NCI-H460 (cell line): Measurements from ENCODE around the gene IL15. TPM values are rescaled to one million over a fixed set of nuclear protein-coding genes. Genes with fewer than 3 reads are reported as not detected.
"Not testable (repeated sequence)": the region's sequence is repeated elsewhere in the genome, so short reads cannot be mapped to it uniquely, and the experiment has no call there.

Experiments used
- DNase-seq: peaks from one replicate; pipeline ENCODE4 v3.0.0-alpha.2; 2016; ENCODE audit warnings: low read depth; ENCODE audit errors: extremely low read depth
- polyA plus RNA-seq: library from polyadenylated mRNA; depleted of rRNA; stranded (reverse); fragments of >200 nt; gene quantifications from 2 replicates; pipeline ENCODE4 v1.2.3, GENCODE V29; 2014; cell fraction: nucleus; rRNA removed
- total RNA-seq: library from RNA; depleted of rRNA; stranded (reverse); fragments of >200 nt; shearing (Covaris generic); gene quantifications from 2 replicates; pipeline ENCODE4 v1.2.3, GENCODE V29; 2014; rRNA removed

Gene IL15, protein sequence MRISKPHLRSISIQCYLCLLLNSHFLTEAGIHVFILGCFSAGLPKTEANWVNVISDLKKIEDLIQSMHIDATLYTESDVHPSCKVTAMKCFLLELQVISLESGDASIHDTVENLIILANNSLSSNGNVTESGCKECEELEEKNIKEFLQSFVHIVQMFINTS
- total RNA-seq: 4.6 and 5.9 TPM in 2 replicates
- 6.2 and 9.8 TPM in 2 replicates for polyA plus RNA-seq

DNA sequence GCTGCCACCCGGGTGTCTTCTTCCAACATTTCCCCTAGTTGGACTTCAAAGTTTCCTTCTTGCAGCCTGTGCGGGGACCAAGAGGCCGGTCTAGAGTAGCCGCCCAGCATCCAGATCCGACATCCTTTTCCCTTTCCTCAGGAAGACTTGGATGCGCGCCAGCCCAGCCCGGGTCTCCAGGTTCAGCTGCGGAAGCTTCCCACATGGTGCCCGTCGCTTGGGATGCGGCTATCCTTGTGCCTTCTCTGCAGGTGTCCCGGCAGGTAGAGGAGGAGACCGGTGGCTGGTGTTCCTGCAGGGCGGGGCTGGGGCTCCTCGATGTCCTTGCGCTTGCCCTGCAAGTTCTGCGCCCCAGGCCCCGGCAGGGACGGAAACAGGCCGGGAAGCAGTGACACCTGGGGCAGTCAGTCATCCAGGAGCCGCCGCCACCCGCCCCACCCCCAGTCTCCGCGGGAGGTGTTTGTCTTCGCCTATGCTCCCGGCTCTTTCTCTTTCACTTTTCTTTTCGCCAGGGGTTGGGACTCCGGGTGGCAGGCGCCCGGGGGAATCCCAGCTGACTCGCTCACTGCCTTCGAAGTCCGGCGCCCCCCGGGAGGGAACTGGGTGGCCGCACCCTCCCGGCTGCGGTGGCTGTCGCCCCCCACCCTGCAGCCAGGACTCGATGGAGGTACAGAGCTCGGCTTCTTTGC lies at the start of gene IL15:
TSS of gene IL15 (plus strand) at position 502 of the 689 bp plus-strand sequence. CDS start 82,882 bp downstream, outside the sequence.
- peak; percentile 14 for DNase-seq

DNA sequence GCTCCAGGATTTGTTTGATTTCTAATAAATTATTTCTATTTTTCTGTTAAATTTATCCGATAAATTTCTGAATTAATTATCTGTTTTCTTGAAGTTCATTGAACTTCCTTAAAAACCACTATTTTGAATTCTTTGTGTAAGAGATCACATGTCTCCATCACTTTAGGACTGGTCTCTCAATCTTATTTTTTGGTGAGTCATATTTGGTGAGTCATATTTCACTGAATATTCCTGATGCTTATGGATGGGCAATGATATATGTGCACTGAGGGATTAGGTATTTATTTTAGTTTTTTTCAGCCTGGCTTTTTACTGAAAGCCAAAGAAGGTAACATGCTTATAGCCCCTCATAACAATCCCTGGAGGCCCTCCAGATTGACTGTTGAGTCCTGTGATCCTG lies 48.5 kb upstream of the IL15 start:
- no peak for DNase-seq

DNA sequence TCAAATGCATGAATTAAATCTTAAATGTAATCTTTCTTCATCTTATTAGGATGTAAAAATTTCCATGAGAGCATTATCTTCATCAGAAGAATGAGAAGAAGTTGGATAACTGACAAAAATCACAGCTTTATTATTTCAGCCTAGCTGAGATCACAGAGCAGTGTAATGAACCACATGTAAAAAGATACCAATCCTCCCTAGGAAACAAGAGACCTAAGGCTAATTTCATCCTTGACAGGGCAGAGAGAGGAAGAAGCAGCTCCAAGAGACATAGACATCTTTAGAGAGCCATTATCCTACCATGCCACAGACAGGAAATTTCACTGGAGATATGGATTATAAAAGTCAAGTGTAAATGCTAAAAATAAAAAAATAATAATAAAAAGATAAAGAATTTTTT lies 40.9 kb upstream of the IL15 start:
- no peak for DNase-seq

DNA sequence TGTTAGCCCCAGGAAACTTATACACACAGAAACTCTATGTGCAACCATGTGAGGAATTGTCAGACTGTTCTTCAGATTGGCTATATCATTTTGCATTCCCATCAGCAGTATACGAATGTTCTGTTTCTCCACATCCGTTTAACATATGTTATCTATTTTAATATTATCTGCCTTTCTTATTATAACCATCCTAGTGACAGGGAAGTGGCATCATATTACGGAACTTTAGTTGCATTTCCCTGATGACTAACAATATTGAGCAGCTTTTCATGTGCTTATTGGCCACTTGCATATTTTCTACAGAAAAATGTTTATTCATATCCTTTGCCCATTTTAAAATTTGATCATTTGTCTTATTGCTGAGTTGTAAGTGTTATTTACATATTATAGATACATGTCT lies 36.5 kb upstream of the IL15 start:
- no peak for DNase-seq

DNA sequence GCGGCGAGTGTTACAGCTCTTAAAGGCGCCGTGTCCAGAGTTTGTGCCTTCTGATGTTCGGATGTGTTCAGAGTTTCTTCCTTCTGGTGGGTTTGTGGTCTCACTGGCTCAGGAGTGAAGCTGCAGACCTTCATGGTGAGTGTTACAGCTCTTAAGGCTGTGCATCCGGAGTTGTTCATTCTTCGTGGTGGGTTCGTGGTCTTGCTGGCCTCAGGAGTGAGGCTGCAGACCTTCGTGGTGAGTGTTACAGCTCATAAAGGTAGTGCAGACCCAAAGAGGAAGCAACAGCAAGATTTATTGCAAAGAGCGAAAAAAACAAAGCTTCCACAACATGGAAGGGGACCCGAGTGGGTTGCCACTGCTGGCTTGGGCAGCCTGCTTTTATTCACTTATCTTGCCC lies 31.7 kb upstream of the IL15 start:
- DNase-seq: not testable (repeated sequence)

DNA sequence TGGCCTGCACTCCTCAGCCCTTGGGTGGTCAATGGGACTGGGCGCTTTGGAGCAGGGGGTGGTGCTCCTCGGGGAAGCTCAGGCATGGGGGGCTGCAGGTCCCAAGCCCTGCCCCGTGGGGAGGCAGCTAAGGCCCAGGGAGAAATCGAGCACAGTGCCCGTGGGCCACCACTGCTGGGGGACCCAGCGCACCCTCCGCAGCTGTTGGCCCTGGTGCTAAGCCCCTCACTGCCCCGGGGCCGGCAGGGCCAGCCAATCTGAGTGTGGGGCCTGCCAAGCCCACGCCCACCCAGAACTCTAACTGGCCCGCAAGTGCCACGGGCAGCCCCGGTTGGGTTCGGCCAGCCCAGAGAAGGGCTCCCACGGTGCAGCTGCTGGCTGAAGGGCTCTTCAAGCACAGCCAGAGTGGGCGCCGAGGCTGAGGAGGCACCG lies 30.9 kb upstream of the IL15 start:
- no peak for DNase-seq

DNA sequence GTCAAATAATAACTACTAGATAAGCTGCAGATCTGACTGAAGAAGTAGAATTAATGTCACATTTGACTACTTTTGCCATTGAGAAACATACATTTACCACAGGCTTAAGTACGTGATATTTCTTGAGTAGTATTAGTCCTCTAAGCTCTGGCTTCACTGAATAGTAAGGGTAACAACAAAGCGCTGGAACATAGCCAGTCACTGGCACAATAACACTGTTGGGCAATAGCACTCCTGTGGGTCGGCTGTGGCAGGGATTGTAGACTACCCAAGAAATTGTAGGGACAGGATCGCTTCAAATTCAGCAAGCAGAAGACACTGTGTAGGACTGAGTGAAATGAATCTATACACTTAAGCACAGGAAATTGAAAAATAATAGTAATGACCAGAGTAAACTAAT lies 27.1 kb upstream of the IL15 start:
- no peak for DNase-seq

DNA sequence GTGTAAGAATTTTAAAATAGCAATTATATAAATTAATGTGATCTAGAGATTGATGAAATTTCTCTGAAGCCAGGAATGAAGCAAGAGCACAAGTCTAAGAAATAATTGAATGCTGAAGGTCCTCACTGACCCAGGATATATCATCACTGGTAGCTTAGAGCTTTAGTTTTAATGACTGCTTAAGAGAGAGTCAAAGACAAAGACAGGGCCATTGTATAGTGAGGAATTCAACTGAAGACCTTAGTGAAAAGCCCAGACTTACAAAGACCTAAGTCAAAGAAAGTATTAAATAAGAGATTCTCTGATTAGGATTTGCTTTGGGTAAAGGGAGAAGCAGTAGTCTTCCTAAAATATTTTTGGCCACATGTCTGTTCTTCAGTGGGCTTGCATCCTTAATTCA lies 26.0 kb upstream of the IL15 start:
- DNase-seq: no peak

DNA sequence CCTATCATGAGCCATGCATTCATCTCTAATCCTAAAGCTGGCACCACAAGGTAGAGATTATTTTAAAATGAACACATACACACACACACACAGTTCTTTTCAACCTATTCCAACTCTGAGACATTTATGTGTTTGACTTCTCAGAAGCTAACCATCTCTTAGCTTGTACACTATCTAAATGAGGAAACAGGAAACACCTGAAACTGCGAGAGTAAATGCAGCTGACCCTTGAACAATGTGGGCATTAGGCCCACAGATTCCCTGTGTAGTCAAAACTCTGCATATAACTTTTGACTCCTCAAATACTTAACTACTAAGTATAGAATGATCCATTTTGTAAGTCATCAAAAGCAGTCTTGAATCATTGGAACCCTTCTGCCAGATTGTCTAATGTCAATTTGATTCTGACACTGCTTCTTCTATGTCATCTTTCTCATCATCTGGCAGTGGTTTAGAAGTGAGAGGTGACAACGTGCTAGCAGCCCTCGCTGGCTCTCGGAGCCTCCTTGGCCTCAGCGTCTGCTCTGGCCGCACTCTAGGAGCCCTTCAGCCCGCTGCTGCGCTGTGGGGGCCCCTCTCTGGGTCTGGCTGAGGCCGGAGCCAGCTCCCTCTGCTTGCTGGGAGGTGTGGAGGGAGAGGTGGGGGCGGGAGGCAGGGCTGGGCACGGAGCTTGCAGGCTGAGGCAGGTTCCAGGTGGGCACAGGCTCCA lies 21.4 kb upstream of the IL15 start:
- DNase-seq: no peak

DNA sequence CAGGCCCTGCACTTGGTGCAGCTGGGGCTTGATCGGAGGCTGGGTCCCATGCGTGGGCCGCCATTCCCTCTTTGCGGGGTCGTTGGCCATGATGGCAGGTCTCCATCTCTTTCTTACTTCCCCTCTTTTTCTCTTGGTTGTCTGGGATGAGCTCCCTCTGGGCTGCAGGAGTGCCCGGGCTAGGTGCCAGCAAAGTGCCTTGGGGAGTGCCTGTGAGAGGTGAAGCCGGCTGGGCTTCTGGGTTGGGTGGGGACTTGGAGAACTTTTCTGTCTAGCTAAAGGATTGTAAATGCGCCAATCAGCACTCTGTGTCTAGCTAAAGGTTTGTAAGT lies 20.8 kb upstream of the IL15 start:
- DNase-seq: not testable (repeated sequence)

DNA sequence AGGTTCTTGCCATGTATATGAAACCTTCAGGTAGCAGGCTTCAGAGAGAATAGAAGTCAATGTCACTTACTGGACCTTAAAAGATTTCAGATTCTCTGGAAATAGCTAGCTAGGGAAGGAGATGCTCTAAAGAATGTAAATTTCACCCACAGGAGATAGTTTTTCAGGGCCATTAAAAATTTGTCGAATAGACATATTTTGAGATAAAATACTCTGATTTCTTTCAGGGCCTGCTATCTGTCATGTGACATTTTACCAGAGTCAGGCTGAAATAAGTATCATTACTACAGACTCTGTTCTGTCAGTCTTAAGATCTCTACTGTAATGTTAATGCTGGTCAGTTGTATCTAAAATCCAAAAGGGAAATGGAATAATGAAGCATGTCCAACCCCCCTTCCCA lies 15.7 kb upstream of the IL15 start:
- DNase-seq: no peak

DNA sequence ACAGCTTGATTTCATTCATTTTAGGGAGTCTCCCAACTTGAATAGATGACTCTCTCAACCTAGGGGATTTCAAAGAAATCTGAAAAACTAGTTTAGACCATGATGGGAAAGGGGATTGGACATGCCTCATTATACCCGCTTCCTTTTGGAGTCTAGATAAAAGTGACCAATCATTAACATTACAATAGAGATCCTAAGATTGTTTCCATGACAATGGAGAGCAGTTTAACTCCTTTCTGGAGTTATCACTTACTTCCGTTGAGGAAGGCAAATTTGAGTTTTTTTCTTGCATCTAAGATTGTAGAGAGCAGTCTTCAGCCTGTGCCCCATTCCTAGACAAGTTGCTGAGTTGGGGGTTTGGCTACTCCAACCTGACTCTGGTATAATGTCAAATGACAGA lies 11.4 kb upstream of the IL15 start:
- DNase-seq: no peak

DNA sequence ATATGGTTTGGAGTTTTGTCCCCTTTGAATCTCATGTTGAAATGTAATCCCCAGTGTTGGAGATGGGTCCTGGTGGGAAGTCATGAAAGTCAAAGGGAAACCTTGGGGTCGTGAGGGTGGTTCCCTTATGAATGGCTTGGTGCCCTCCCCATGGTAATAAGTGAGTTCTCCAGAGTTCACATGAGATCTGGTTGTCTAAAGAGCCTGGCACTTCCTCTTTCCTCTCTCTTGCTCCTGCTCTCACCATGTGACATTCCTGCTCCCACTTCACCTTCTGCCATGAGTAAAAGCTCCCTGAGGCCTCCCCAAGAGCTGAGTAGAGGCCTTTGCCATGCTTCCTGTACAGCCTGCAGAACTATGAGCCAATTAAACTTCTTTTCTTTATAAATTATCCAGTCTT lies 5.5 kb upstream of the IL15 start:
- DNase-seq: no peak

DNA sequence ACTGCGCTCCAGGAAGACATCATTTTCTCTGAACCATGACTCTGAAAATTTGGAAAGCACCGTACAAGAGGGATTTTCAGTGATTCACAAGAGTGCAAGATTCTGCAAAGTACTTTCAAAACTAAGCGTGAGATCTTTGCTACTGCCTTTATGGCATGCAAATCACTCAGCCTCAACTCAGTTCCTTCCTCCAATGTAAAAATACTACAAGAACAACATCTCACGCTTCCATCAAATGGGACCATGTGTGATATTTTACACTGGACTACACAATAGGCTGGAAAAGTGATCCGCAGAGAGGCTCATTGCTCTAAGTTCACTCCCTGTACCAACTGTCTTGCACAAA lies 674 bp upstream of the IL15 start:
- no peak for DNase-seq

DNA sequence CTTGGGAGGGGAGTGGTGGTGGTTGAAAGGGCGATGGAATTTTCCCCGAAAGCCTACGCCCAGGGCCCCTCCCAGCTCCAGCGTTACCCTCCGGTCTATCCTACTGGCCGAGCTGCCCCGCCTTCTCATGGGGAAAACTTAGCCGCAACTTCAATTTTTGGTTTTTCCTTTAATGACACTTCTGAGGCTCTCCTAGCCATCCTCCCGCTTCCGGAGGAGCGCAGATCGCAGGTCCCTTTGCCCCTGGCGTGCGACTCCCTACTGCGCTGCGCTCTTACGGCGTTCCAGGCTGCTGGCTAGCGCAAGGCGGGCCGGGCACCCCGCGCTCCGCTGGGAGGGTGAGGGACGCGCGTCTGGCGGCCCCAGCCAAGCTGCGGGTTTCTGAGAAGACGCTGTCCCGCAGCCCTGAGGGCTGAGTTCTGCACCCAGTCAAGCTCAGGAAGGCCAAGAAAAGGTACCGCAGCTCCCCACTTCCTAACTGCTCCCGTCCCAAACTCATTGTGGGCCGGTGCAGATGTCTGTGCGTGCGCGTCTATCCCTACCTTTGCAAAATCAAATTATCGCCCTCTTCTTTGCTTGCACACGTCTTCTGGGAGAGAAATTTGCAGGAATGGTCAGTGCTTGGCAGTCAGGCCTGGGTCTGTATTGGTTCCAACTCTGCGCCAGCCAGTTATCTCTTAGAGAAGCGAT lies 533 bp downstream of the IL15 start:
- DNase-seq: peak; percentile 23

DNA sequence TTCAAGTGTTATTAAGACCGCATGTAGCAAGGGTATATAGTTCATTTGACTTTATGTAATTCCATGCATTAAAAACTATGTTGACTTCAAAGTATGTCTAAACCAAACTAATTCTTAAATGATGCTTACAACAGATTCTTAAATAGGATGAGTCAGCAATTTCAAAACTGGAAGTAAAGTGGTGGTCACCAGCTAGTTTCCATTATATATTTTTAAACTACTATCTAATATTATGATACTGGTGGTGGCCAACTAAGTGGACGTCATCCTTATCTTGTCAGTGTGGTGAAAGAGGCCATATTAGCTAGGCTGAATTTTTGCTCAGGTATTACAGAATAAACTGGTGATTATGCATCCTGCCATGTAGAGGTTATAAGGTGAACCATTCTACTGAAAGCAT lies 1.2 kb downstream of the IL15 start:
- DNase-seq: no peak

DNA sequence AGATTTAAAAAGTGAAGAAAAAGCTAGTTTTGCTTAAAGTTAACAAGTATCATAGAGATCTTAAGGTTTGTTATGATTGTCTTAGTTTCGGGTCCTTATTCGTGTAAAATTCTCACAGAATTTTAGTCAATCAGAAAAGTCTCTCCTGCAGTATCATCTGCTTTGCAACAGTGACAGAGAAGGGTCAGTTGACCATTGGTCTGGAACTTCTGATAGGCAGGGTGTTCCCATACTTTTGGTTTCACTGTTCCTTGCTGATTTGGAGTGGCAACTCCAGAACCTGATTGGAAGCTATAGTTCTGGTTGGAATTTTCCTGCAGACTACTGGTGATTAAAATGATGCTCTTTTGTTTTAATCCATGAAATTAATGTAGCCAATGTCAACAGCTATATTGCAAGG lies 1.8 kb downstream of the IL15 start:
- no peak for DNase-seq

DNA sequence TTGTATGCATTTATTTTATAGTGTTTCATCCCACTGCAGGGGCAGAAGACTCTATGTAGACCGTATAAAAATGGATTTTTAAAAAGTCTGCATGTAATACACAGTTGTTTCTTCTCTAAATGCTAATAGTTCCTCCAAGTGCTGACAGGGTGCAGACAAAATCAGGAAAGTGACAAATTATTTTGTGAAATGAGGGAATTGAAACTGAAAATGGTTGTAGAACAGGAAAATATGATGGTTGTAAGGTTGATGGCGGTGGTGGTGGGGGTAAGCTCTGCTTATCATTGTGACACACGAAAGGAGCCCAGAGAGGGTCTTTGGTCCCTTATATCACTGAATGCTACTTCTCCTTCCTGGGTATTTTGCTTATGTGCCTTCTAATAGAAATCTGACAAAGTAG lies 4.3 kb downstream of the IL15 start:
- no peak for DNase-seq

DNA sequence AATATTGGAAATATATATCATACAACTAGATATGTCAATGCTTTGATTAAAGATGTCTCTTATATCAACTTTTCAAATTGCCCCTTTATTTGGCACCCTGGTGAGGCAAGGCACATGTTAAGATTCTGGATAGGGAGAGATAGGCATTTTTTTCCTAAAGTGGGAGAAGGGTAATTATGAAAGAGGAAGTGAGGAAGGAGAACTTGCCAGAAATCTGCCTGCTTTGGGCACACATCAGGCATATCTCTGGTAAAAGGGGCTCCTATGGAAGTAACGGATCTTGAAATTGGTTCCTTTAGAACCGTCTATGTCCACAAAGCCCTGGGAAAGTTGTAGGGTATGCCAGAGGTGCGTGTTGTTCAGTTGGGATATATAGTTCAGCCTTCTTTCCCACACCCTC lies 5.7 kb downstream of the IL15 start:
- DNase-seq: no peak

DNA sequence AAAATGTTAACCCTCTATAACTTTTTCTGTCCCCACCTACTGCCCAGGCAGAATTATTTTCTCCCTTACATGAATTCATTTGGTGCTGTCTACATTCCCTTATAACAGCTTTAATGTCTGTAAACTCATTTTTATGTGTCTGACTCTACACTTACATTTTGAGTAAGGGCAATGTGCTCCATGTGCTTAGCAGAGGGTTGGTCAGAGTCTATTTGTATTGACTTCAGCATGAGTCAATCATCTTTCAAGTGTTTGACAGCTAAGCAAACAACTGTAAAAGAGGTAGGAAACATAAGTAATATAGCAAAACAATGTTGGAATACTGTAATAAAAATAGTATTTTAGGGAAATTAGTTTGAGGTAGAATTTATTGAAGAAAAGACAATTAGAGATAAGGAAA lies 6.3 kb downstream of the IL15 start:
- DNase-seq: no peak

DNA sequence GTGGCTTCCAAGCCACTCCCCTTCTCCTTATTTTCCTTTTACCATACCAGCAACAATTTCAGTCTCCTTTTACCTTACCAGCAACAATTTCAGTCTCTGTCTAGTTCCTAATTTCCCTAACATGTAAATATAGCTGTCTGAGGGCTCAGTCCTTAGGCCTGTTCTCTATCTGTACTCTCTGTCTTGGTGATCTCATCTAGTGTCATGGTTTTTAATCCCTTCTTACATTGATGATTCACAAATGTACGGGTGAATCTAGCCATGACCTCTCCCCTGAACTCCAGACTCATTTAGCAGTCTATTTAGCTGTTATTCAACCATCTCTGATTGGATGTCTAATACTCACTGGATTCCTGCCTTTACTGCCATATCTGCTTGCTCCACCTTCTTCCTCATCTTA lies 7.2 kb downstream of the IL15 start:
- no peak for DNase-seq
